Colonic mucosa (tissue), 4 donors: ENCODE data around the gene RBM15B. TPM values are rescaled to one million over a fixed set of nuclear protein-coding genes. Genes with fewer than 3 reads are reported as not detected.

Source experiments
- DNase-seq: peaks from one replicate; pipeline ENCODE4 v3.0.0-alpha.2; 2020
- H3K27ac ChIP-seq: fragments of 200-600 bp; one replicate; pipeline ENCODE4 v1.8.0; 2021
- H3K27me3 ChIP-seq: fragments of 200-600 bp; one replicate; pipeline ENCODE4 v1.8.0; 2021
- H3K36me3 ChIP-seq: fragments of 200-600 bp; one replicate; pipeline ENCODE4 v1.8.0; 2021
- H3K4me1 ChIP-seq: fragments of 200-600 bp; one replicate; pipeline ENCODE4 v1.8.0; 2021; ENCODE audit warnings: mild to moderate bottlenecking
- H3K4me3 ChIP-seq: fragments of 200-600 bp; one replicate; pipeline ENCODE4 v1.8.0; 2021
- H3K9ac ChIP-seq, 2 donors: one replicate each; pipeline ENCODE4 v1.7.0; 2013; ENCODE audit warnings: control low read depth in 2 of 2, low read depth in 2 of 2, low read length in 2 of 2
- H3K9me3 ChIP-seq: fragments of 200-600 bp; one replicate; pipeline ENCODE4 v1.8.0; 2021
- CTCF ChIP-seq: fragments of 200-600 bp; IDR thresholded peaks from one replicate; pipeline ENCODE4 v1.8.0; 2022; ENCODE audit warnings: antibody characterized with exemption, mild to moderate bottlenecking
- intact Hi-C: fragments of 100-400 bp; cut with DNase I; formaldehyde crosslinking; loops from one replicate; pipeline ENCODE4 v1.14.1; 2022
- total RNA-seq, 2 donors: library from RNA; stranded (reverse); fragmentation: NEBNext Ultra II Directional in 1 of 2; extraction: Animal tissue kit (Norgen Biotek cat#: 25700) in 1 of 2; gene quantifications; one replicate each; pipeline ENCODE4 v1.2.1, GENCODE V29; 2021
- donor health status: healthy.
- donor health status: DM: no; HTN: no; CAD: no.
- donor health status: DM: no; HTN: no; CAD: no.

The RBM15B gene
- total RNA-seq, 2 donors from 2014 or later, result 31.8 to 35.4 TPM

GRCh38 chr3:51441282-51442030, 50.4 kb downstream of the RBM15B start:
- Histone ChIP-seq H3K27me3 (no peaks in the 10 kb centered on the region), H3K36me3 (peaks cover 4% of the 10 kb centered on the region), H3K9me3 (no peaks in the 10 kb centered on the region), H3K4me3 (no peak overlapping the region), H3K27ac (no peak overlapping the region), H3K4me1 (no peaks in the 10 kb centered on the region), H3K9ac (no peak overlapping the region)
- TF ChIP-seq CTCF, result no peak
- no peak for DNase-seq
- intact Hi-C loops, result no loop called here

GRCh38 chr3:51445544-51446280, 54.6 kb downstream of the RBM15B start:
- Histone ChIP-seq H3K9ac (no peak overlapping the region), H3K27ac (no peak overlapping the region), H3K36me3 (peaks cover 4% of the 10 kb centered on the region), H3K27me3 (no peaks in the 10 kb centered on the region), H3K4me3 (no peak overlapping the region), H3K9me3 (no peaks in the 10 kb centered on the region), H3K4me1 (no peaks in the 10 kb centered on the region)
- no peak for TF ChIP-seq CTCF
- intact Hi-C loops, result no loop called here
- no peak for DNase-seq

Other genes starting within 250 kb of the RBM15B start
- gene MANF, start 6.0 kb upstream of the RBM15B start, total RNA-seq, result 100 to 1,000 TPM; 100 to 178 TPM
- 10 to 100 TPM; 18.8 to 23.9 TPM for gene DCAF1, start 108.7 kb downstream of the RBM15B start, total RNA-seq
- 10 to 100 TPM; 14.9 to 16.4 TPM for gene RAD54L2, start 147.4 kb downstream of the RBM15B start, total RNA-seq